Thoracic aorta (tissue), 2 donors: ENCODE results near the gene PDE8B. TPM values are rescaled to one million over a fixed set of nuclear protein-coding genes. Genes with fewer than 3 reads are reported as not detected.

ENCODE experiments used
- ATAC-seq: fragments of 150-250 bp; one replicate; pipeline ENCODE4 v1.8.0; 2017; ENCODE audit warnings: low read depth; ENCODE audit not compliant: insufficient number of reproducible peaks, low FRiP score
- DNase-seq: peaks from one replicate; pipeline ENCODE4 v3.0.0-alpha.2; 2020; ENCODE audit warnings: low spot score
- H3K27ac ChIP-seq, 2 donors: fragments of 200-600 bp; sonication (generic); 1 replicate in 1 of 2; 2 replicates in 1 of 2; pipeline ENCODE4 v1.5.1; 2016; ENCODE audit warnings: mild to moderate bottlenecking in 2 of 2, moderate library complexity in 2 of 2
- H3K27me3 ChIP-seq: fragments of 200-600 bp; sonication (generic); replicated peaks from 2 replicates; pipeline ENCODE4 v1.6.0; 2016; ENCODE audit warnings: mild to moderate bottlenecking; ENCODE audit not compliant: insufficient read depth
- H3K36me3 ChIP-seq: fragments of 200-600 bp; sonication (generic); one replicate; pipeline ENCODE4 v1.5.1; 2016
- H3K4me1 ChIP-seq, 2 donors: fragments of 200-600 bp; sonication (generic); 1 replicate in 1 of 2; 2 replicates in 1 of 2; pipeline versions ENCODE4 v1.5.1 to v1.6.0; 2016; ENCODE audit warnings: low read depth in 2 of 2, mild to moderate bottlenecking in 1 of 2; ENCODE audit not compliant: control insufficient read depth in 1 of 2
- H3K4me3 ChIP-seq: fragments of 200-600 bp; sonication (generic); 2 replicates; pipeline ENCODE4 v1.5.1; 2016; ENCODE audit warnings: mild to moderate bottlenecking
- H3K9me3 ChIP-seq: fragments of 200-600 bp; sonication (generic); 2 replicates; pipeline ENCODE4 v1.5.1; 2016
- CTCF ChIP-seq: fragments of 200-600 bp; sonication (generic); IDR thresholded peaks from one replicate; pipeline ENCODE4 v1.5.1; 2019; ENCODE audit warnings: antibody characterized with exemption
- total RNA-seq, 2 donors: library from RNA; depleted of rRNA; stranded (reverse); fragments of >200 nt; gene quantifications; one replicate each; pipeline versions ENCODE4 v1.1.0 to v1.2.3, GENCODE V29; 2016

PDE8B gene
- total RNA-seq, result 10 to 100 TPM; 22.7 to 59.8 TPM

GRCh38 chr5:77210091-77210963, at the start of gene PDE8B:
Gene PDE8B (plus strand): TSS chr5:77210680. CDS start chr5:77210926, 246 bp downstream.
- peak within 1 kb of the TSS in 1 of 2 donors; percentile 36 for H3K27ac ChIP-seq
- ATAC-seq, result no peak
- TF ChIP-seq CTCF, result no peak

GRCh38 chr5:77163453-77163852, 47.0 kb upstream of the PDE8B start:
- H3K27me3 ChIP-seq, result no peaks in the 10 kb centered on the region
- H3K36me3 ChIP-seq, result no peaks in the 10 kb centered on the region
- no peak overlapping the region for H3K27ac ChIP-seq
- ATAC-seq (no peak), DNase-seq (no peak)
- H3K4me3 ChIP-seq, result no peak overlapping the region
- peaks cover 3 to 26% of the 10 kb centered on the region in 2 donors for H3K4me1 ChIP-seq
- no peaks in the 10 kb centered on the region for H3K9me3 ChIP-seq
- no peak for TF ChIP-seq CTCF

More at GRCh38 chr5:77210091-77210963, at the start of gene PDE8B:
- Histone ChIP-seq H3K4me3 (peak within 1 kb of the TSS; percentile 89), H3K27me3 (no peaks in the 10 kb centered on the region), H3K9me3 (no peaks in the 10 kb centered on the region), H3K4me1 (peaks cover 0 to 9% of the 10 kb centered on the region in 2 donors), H3K36me3 (no peaks in the 10 kb centered on the region)
- no peak for DNase-seq

GRCh38 chr5:77167063-77167462, 43.4 kb upstream of the PDE8B start:
- no peak for ATAC-seq
- no peaks in the 10 kb centered on the region for H3K36me3 ChIP-seq
- H3K27me3 ChIP-seq, result no peaks in the 10 kb centered on the region
- H3K27ac ChIP-seq, result no peak overlapping the region
- H3K9me3 ChIP-seq, result no peaks in the 10 kb centered on the region
- no peak for TF ChIP-seq CTCF
- DNase-seq, result no peak
- H3K4me3 ChIP-seq, result no peak overlapping the region
- H3K4me1 ChIP-seq, result peaks cover 8 to 33% of the 10 kb centered on the region in 2 donors

- Histone ChIP-seq H3K4me1 (peaks cover 8 to 33% of the 10 kb centered on the region in 2 donors), H3K36me3 (no peaks in the 10 kb centered on the region), H3K9me3 (no peaks in the 10 kb centered on the region), H3K4me3 (no peak overlapping the region), H3K27ac (no peak overlapping the region), H3K27me3 (no peaks in the 10 kb centered on the region)
- no peak for ATAC-seq
- no peak for TF ChIP-seq CTCF
- no peak for DNase-seq
Observed at GRCh38 chr5:77167695-77168121, 42.8 kb upstream of the PDE8B start.

- no peak for DNase-seq
- no peaks in the 10 kb centered on the region for H3K36me3 ChIP-seq
- ATAC-seq, result peak; percentile 38
- peaks cover 8 to 33% of the 10 kb centered on the region in 2 donors for H3K4me1 ChIP-seq
- H3K9me3 ChIP-seq, result no peaks in the 10 kb centered on the region
- TF ChIP-seq CTCF, result no peak
- H3K4me3 ChIP-seq, result peak overlapping the region; percentile 24
- H3K27me3 ChIP-seq, result no peaks in the 10 kb centered on the region
- H3K27ac ChIP-seq, result no peak overlapping the region
Observed at GRCh38 chr5:77168161-77168878, 42.2 kb upstream of the PDE8B start.
